Gastroesophageal sphincter (tissue), 3 donors: ENCODE measurements around the gene MAML3.

Experiments
- EP300 ChIP-seq: sonication (generic); formaldehyde crosslinking; IDR thresholded peaks from one replicate; pipeline ENCODE4 v1.6.1; 2017; ENCODE audit warnings: antibody characterized with exemption, mild to moderate bottlenecking
- POLR2A ChIP-seq, 2 donors: fragments of 450-650 bp; IDR thresholded peaks; one replicate each; pipeline ENCODE4 v1.6.1; 2017; ENCODE audit warnings: antibody characterized with exemption in 2 of 2, mild to moderate bottlenecking in 2 of 2, moderate library complexity in 1 of 2
- POLR2AphosphoS5 ChIP-seq: sonication (generic); formaldehyde crosslinking; IDR thresholded peaks from one replicate; pipeline ENCODE4 v1.6.1; 2017; ENCODE audit warnings: antibody characterized with exemption
- TF ChIP-seq, protein P1 (sequence below), 4 experiments: fragments of 200-600 bp in 2 of 4; fragments of 450-650 bp in 2 of 4; sonication (generic) in 1 of 4; IDR thresholded peaks; one replicate each; pipeline ENCODE4 v1.5.1; 2017 to 2019; ENCODE audit warnings: antibody characterized with exemption in 4 of 4, mild to moderate bottlenecking in 2 of 4, moderate library complexity in 2 of 4

DNA sequence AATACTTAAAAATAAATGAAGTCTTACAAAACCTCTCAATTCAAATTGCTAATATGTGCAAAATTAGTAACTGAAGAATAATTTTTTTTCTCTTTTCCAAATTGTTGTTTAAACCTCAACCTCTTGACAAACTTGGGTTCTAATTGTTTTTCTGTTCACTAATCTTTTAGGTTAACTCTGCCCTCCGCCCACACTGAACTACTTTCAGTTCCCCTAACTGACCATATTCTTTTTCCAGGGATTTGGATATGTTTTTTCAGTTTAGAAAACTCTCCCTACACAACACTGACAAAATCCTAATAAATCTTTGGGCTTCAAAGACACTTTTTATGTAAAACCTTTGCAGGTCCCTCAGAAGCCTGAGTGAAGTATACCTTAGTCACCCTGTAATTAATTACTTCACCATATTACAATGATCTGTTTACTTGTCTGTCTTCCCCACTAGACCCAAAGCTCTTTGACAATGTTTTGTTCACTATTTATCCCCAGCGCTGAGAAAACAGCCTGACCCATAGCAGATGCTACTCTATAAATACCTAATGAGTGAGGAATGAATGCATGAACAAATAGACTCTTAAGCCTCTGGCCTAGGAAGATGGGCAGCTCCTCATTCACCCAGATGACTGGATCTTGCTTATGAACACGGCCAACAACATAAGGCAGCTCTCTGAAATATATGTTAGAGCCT is 134.9 kb downstream of the MAML3 start:
- TF ChIP-seq, protein P1, sequence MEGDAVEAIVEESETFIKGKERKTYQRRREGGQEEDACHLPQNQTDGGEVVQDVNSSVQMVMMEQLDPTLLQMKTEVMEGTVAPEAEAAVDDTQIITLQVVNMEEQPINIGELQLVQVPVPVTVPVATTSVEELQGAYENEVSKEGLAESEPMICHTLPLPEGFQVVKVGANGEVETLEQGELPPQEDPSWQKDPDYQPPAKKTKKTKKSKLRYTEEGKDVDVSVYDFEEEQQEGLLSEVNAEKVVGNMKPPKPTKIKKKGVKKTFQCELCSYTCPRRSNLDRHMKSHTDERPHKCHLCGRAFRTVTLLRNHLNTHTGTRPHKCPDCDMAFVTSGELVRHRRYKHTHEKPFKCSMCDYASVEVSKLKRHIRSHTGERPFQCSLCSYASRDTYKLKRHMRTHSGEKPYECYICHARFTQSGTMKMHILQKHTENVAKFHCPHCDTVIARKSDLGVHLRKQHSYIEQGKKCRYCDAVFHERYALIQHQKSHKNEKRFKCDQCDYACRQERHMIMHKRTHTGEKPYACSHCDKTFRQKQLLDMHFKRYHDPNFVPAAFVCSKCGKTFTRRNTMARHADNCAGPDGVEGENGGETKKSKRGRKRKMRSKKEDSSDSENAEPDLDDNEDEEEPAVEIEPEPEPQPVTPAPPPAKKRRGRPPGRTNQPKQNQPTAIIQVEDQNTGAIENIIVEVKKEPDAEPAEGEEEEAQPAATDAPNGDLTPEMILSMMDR (IDR thresholded peaks at IDR 0.05): no peak
- TF ChIP-seq EP300 (no peak), POLR2AphosphoS5 (no peak), POLR2A (IDR thresholded peaks at IDR 0.05) (no peak)
